HG02623 (cell line): ENCODE results near the gene MAPRE2.

Source experiments
- ATAC-seq: cut with Tn5 transposase; IDR thresholded peaks from one replicate; pipeline ENCODE4 v1.9.1; 2021; ENCODE audit warnings: moderate library complexity; ENCODE audit not compliant: unreplicated experiment

Gene MAPRE2

DNA sequence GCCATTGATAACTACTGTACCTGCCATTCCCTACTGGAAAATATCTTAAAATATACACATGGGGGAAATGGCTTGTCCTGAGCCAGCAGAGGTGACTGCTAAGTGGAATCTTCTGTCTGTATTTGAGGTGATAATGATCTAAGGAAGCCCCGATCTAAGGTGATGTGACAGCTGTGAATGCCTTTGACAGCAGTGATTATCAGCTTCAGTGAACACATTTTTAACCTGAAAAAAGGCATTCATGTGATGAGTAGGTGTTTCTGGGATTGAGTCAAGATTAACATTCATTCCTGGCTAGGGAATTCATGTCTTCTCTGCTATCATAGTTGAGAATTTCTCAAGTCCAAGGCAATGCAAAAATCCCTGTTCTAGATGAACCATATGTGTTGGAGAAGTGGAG is 9.1 kb upstream of the MAPRE2 start:
- ATAC-seq: no peak

- no peak for ATAC-seq
These were observed 3.2 kb upstream of the MAPRE2 start for GRCh38 chr18:35038029-35038428.

- ATAC-seq: peak; percentile 32
These were observed 2.2 kb upstream of the MAPRE2 start for GRCh38 chr18:35038881-35039491.

GRCh38 chr18:35040638-35040987 is 600 bp upstream of the MAPRE2 start:
- no peak for ATAC-seq

- ATAC-seq: no peak
These were observed 688 bp downstream of the MAPRE2 start for GRCh38 chr18:35041815-35042387.

GRCh38 chr18:35042389-35043071 is 1.3 kb downstream of the MAPRE2 start:
- ATAC-seq: no peak

DNA sequence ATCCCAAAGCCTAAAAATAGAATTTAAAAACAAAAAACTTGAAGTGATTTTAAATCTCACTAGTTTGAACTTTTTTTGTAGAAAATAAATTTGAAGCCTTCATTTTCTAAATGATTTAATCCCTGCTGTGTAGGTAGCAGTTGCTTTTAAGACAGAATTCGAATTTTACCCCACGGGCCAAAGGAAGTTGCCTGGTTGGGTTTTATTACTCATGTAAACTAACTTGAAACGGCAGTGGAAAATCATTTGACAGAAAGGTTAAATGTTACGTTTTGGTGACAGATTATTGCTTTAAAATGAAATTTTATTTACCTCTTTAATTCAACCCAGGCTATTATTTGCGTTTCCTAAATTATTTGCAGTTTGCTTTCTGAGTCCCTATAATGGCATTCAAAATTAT is 2.0 kb downstream of the MAPRE2 start:
- ATAC-seq: no peak

- ATAC-seq: no peak
These were observed 3.9 kb downstream of the MAPRE2 start for GRCh38 chr18:35045121-35045520.

DNA sequence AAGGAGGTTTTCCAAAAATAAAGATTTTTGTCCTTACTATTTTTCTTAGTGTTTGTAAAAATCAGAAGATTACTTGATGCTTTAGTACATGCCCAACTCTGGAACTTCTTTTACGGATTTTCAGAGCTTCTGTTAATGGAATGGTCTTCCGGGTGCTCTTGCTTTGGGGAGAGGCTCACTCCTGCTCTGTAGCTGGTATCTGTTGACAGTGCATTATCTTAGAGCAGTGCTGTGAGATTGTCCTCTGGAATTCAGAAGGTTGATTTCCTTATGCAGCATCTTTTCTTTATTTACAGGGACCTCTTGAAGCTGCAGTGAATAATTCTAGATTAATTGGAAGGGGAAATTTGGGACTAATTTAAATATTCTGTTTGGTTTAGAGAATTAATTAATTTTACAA is 4.6 kb downstream of the MAPRE2 start:
- ATAC-seq: no peak

DNA sequence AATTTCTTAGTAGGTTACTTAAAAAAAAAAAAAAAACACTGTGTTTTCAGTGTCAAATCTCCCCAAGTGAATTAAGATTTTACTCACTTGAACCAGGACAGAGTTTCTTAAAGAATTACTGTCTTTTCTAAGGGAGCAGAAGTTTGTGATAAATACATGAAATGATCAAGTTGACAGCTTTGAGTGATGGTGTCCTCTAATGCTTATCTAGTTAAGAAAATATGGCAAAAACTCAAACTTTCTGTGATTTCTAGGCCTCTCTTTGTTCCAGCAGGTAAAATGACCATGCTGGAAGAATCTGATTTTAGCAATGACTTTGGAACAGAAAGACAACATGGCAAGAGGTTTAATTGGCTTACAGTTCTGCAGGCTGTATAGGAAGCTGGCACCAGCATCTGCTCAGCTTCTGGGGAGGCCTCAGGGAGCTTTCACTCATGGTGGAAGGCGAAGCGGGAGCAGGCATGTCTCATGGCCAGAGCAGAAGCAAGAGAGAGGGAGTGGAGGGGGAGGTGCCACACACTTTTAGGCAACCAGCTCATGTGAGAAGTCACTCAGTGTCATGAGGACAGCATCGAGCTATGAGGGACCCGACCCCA is 6.6 kb downstream of the MAPRE2 start:
- no peak for ATAC-seq

GRCh38 chr18:35049111-35050027 is 8.2 kb downstream of the MAPRE2 start:
- no peak for ATAC-seq

GRCh38 chr18:35050028-35050546 is 8.9 kb downstream of the MAPRE2 start:
- ATAC-seq: no peak

GRCh38 chr18:35050705-35051195 is 9.5 kb downstream of the MAPRE2 start:
- no peak for ATAC-seq

DNA sequence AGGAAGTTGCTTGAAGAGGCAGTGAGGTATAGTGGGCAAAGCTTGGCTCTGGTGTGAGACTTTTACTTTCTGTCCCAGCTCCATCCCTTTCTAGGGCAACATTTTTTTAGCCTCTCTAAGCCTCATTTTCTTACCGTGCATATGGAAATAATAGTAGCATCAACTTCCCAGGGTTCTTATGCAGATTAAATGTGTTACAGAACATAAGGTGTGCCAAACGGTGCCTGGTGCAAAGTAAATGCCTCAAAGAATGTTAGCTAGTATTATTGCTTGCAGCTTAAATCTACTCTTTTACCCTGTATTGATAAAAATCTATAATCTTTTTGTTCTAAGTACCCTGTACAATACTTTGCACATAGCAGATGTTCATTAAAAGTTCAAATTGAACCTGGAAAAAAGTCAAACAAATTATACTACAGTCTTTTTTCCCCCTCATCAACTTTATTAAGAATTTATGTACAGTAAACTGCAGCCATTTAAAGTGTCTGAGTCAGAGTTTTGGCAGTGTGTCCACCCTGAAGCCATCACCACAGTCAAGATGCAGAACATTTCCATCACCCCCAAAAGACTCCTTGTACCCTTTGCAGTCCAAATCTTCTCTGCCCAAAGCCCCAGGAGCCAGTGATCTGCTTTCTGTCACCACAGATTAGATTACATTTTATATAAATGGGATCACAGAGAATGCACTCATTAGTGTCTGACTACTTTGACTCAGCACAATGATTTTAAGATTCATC is 10.6 kb downstream of the MAPRE2 start:
- no peak for ATAC-seq

GRCh38 chr18:35054401-35054800 is 13.2 kb downstream of the MAPRE2 start:
- no peak for ATAC-seq

GRCh38 chr18:35055105-35055504 is 13.9 kb downstream of the MAPRE2 start:
- ATAC-seq: no peak

GRCh38 chr18:35055726-35056125 is 14.5 kb downstream of the MAPRE2 start:
- no peak for ATAC-seq

DNA sequence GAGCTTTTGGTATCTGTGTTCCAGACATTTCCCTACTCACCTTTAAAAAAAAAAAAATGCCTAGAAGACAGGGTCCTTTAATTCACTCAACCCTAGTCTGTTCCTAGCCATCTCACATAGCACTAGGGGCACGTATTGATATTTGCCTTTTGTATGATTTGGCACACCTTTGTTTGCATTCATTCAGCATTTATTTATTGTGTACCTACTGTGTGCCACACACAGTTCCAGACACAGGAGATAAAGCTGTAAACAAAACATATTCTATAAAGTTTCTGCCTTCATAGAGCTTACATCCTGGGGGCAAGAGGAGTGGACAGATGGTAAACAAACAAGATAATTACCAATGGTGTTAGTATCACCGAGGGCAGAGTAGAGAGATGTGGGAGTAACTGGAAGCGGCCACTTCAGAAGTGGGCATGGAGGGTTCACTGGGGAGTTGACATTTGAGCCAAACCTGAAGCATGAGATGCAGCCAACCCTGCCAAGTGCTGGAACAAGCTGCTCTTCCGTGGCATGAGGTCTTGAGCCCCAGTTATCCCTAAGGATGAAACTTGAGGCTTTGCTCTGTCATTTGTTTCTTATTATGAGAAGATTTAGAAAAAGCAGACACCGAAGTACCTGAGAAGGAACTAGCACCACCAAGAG is 18.2 kb downstream of the MAPRE2 start:
- ATAC-seq: no peak

GRCh38 chr18:35060122-35060815 is 19.1 kb downstream of the MAPRE2 start:
- no peak for ATAC-seq
